ENCODE data around the gene RNASE11. TPM values are rescaled to one million over a fixed set of nuclear protein-coding genes. Genes with fewer than 3 reads are reported as not detected.

Gene RNASE11
- total and polyA plus RNA-seq, 2 donors (not counting 3 experiments of a cell fraction or from before 2014, with no cell fraction given): not detected

DNA sequence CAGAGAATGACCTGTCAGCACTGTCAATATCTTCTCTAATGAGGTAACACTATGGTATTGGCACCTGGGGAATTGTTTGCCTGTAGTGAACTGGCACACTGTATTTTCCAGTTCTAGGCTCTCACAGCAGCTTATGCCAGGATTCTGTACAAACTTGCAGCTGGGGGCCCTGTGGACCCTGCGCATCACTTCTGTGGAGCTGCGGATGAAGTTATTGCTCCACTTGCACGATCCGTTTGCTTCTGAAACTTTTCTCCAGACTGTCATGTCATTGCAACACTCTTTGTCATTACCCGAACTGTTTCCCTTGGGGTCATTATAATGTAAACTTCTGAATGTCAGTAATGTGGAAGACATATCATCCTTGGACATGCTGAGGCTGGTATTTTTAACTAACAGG is 3.9 kb downstream of the RNASE11 start:
- no peak overlapping the region for H3K4me2 ChIP-seq (ENCODE audit: insufficient read depth, low read length)
- H3K9me3 ChIP-seq (replicated peaks; ENCODE audit: control insufficient read depth, insufficient read depth, low read length): no peaks in the 10 kb centered on the region
- no peaks in the 10 kb centered on the region for H3K79me2 ChIP-seq (ENCODE audit: control insufficient read depth, insufficient read depth, low read length)
- H3K27me3 ChIP-seq (ENCODE audit: control insufficient read depth in 2 of 2, insufficient read depth in 2 of 2, low read length in 2 of 2): peaks cover 9 to 32% of the 10 kb centered on the region in 2 experiments
- H4K20me1 ChIP-seq (replicated peaks; ENCODE audit: control insufficient read depth, extremely low read depth, insufficient read depth, low read length): no peaks in the 10 kb centered on the region
- no peak overlapping the region for H3K27ac ChIP-seq (ENCODE audit: insufficient read depth, low read depth, low read length)
- TF ChIP-seq, protein P1, sequence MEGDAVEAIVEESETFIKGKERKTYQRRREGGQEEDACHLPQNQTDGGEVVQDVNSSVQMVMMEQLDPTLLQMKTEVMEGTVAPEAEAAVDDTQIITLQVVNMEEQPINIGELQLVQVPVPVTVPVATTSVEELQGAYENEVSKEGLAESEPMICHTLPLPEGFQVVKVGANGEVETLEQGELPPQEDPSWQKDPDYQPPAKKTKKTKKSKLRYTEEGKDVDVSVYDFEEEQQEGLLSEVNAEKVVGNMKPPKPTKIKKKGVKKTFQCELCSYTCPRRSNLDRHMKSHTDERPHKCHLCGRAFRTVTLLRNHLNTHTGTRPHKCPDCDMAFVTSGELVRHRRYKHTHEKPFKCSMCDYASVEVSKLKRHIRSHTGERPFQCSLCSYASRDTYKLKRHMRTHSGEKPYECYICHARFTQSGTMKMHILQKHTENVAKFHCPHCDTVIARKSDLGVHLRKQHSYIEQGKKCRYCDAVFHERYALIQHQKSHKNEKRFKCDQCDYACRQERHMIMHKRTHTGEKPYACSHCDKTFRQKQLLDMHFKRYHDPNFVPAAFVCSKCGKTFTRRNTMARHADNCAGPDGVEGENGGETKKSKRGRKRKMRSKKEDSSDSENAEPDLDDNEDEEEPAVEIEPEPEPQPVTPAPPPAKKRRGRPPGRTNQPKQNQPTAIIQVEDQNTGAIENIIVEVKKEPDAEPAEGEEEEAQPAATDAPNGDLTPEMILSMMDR (IDR thresholded peaks at IDR 0.05; ENCODE audit: extremely low read depth in 1 of 2, insufficient read depth in 1 of 2, low read depth in 1 of 2, low read length in 2 of 2): no peak
- TF ChIP-seq, protein P2, sequence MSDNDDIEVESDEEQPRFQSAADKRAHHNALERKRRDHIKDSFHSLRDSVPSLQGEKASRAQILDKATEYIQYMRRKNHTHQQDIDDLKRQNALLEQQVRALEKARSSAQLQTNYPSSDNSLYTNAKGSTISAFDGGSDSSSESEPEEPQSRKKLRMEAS (IDR thresholded peaks at IDR 0.05; ENCODE audit: insufficient read depth, insufficient read length): no peak
- TF ChIP-seq MYC (IDR thresholded peaks at IDR 0.05; ENCODE audit: low read depth, low read length) (no peak), FOS (IDR thresholded peaks at IDR 0.05; ENCODE audit: borderline replicate concordance, insufficient read depth, low read length) (no peak), POLR2AphosphoS5 (IDR thresholded peaks at IDR 0.05; ENCODE audit: insufficient read depth, low read depth, low read length) (no peak), JUN (IDR thresholded peaks at IDR 0.05; ENCODE audit: borderline replicate concordance, insufficient read depth, insufficient read length, low read depth) (no peak), EZH2 (IDR thresholded peaks at IDR 0.05; ENCODE audit: borderline replicate concordance, low read depth, low read length, severe bottlenecking) (no peak), POLR2A (IDR thresholded peaks at IDR 0.05; ENCODE audit: low read depth, low read length) (no peak), GATA2 (IDR thresholded peaks at IDR 0.05; ENCODE audit: insufficient read depth, insufficient read length, low read depth, low read length) (no peak)
- intact Hi-C loops (cut with micrococcal nuclease): no loop called here
- FAIRE-seq: no peak
- H3K4me3 ChIP-seq (replicated peaks in 1 of 3; ENCODE audit: insufficient read depth in 1 of 3, low read depth in 1 of 3, low read length in 3 of 3): no peak overlapping the region
- dilution Hi-C loops (cut with MboI; ENCODE audit: extremely low pct_ligation_motif_present, low sequenced_read_pairs): no loop called here
- ChIA-PET CTCF (interaction anchor here (1.2 kb wide), 1 partner anchor 10 kb away, joined by 3 read pairs; no protein-coding TSS in a partner anchor), POLR2A (no interaction called here)
- H2AFZ ChIP-seq (ENCODE audit: low read depth, low read length): no peak overlapping the region
- DNase-seq (ENCODE audit: low read depth, low spot score): no peak
- no peaks in the 10 kb centered on the region for H3K9me1 ChIP-seq (replicated peaks; ENCODE audit: control insufficient read depth, extremely low read depth, insufficient read depth, low read length)
- H3K36me3 ChIP-seq (ENCODE audit: control insufficient read depth in 2 of 2, extremely low read depth in 1 of 2, insufficient read depth in 2 of 2, low read length in 2 of 2): no peaks in the 10 kb centered on the region
- no peak overlapping the region for H3K9ac ChIP-seq (replicated peaks; ENCODE audit: extremely low read depth, insufficient read depth, low read length)
- BruUV-seq (replicated peaks): no TSS peak
- no peaks in the 10 kb centered on the region for H3K4me1 ChIP-seq (ENCODE audit: control insufficient read depth, extremely low read depth, insufficient read depth, low read length)
